Parathyroid adenoma (tissue), 2 donors: ENCODE data around the gene PARP12.

Experiments
- H2AFZ ChIP-seq: fragments of 300-600 bp; sonication (generic); one replicate; pipeline ENCODE4 v1.7.0; 2017; ENCODE audit warnings: antibody characterized with exemption, mild to moderate bottlenecking
- H3K27ac ChIP-seq: fragments of 300-600 bp; sonication (generic); one replicate; pipeline ENCODE4 v1.7.0; 2017
- H3K27me3 ChIP-seq: fragments of 300-600 bp; sonication (generic); one replicate; pipeline ENCODE4 v1.7.0; 2017; ENCODE audit warnings: low read length; ENCODE audit not compliant: control insufficient read depth, insufficient read depth
- H3K36me3 ChIP-seq: fragments of 300-600 bp; sonication (generic); one replicate; pipeline ENCODE4 v1.7.0; 2017; ENCODE audit warnings: low read length; ENCODE audit not compliant: control insufficient read depth, insufficient read depth
- H3K4me1 ChIP-seq: fragments of 300-600 bp; sonication (generic); one replicate; pipeline ENCODE4 v1.7.0; 2017; ENCODE audit warnings: control low read depth
- H3K4me2 ChIP-seq: fragments of 300-600 bp; sonication (generic); one replicate; pipeline ENCODE4 v1.7.0; 2017; ENCODE audit warnings: low read length
- H3K4me3 ChIP-seq: fragments of 300-600 bp; sonication (generic); one replicate; pipeline ENCODE4 v1.7.0; 2017; ENCODE audit warnings: low read depth, low read length
- H3K79me2 ChIP-seq: fragments of 300-600 bp; sonication (generic); one replicate; pipeline ENCODE4 v1.7.0; 2017; ENCODE audit warnings: control low read depth
- H3K9ac ChIP-seq: fragments of 300-600 bp; sonication (generic); one replicate; pipeline ENCODE4 v1.7.0; 2017; ENCODE audit warnings: mild to moderate bottlenecking
- H3K9me3 ChIP-seq: fragments of 300-600 bp; sonication (generic); one replicate; pipeline ENCODE4 v1.7.0; 2017; ENCODE audit warnings: low read length; ENCODE audit not compliant: control insufficient read depth
- TF ChIP-seq, protein P1 (sequence below): fragments of 300-600 bp; sonication (generic); IDR thresholded peaks from one replicate; pipeline ENCODE4 v1.7.0; 2017; ENCODE audit warnings: antibody characterized with exemption, mild to moderate bottlenecking
- donor health status: primary hyperparathyroidism.

PARP12 gene

DNA sequence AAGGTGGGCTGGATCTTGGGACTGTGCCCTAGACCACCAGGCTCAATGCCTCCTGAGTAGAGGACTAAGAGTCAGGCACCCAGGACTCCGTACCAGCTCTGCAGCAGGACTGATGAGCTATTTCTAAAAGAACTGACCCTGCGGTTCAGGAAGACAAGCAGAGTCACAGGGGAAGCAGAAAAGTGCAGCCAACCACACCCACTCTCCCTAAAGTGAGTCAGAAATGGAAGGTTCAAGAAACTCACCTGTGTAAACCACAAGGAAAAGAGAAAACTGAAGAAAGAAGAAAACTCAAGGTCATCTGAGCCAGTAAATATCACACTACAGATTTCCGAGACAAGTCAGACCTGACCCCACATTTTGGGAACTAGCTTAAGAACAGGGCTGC, 2.5 kb downstream of the PARP12 start:
- Histone ChIP-seq H3K79me2 (no peaks in the 10 kb centered on the region), H3K4me1 (peaks cover 17% of the 10 kb centered on the region), H3K36me3 (no peaks in the 10 kb centered on the region), H3K9me3 (no peaks in the 10 kb centered on the region), H3K27ac (peak overlapping the region; percentile 65), H3K4me2 (peak overlapping the region; percentile 29), H2AFZ (no peak overlapping the region), H3K4me3 (no peak overlapping the region), H3K9ac (no peak overlapping the region), H3K27me3 (no peaks in the 10 kb centered on the region)
- TF ChIP-seq, protein P1, sequence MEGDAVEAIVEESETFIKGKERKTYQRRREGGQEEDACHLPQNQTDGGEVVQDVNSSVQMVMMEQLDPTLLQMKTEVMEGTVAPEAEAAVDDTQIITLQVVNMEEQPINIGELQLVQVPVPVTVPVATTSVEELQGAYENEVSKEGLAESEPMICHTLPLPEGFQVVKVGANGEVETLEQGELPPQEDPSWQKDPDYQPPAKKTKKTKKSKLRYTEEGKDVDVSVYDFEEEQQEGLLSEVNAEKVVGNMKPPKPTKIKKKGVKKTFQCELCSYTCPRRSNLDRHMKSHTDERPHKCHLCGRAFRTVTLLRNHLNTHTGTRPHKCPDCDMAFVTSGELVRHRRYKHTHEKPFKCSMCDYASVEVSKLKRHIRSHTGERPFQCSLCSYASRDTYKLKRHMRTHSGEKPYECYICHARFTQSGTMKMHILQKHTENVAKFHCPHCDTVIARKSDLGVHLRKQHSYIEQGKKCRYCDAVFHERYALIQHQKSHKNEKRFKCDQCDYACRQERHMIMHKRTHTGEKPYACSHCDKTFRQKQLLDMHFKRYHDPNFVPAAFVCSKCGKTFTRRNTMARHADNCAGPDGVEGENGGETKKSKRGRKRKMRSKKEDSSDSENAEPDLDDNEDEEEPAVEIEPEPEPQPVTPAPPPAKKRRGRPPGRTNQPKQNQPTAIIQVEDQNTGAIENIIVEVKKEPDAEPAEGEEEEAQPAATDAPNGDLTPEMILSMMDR, result no peak

- TF ChIP-seq, protein P1, result no peak
- Histone ChIP-seq H3K4me1 (peaks cover 17% of the 10 kb centered on the region), H3K4me3 (peak overlapping the region; percentile 28)
These were observed 3.2 kb downstream of the PARP12 start for GRCh38 chr7:140059273-140060242.

DNA sequence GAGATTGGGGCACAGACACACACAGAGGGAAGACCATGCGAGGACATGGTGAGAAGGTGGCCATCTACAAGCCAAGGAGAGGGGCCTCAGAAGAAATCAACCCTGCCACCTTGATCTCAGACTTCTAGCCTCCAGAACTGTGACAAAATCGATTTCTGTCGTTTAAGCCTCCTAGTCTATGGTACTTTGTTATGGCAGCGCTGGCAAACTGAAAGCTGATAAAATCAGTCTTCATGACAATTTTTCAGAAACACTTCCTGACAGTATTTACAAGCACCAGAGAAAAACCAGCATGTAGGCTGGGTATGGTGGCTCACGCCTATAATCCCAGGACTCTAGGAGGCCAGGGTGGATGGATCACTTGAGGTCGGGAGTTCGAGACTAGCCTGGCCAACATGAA, 4.2 kb downstream of the PARP12 start:
- no peaks in the 10 kb centered on the region for H3K9me3 ChIP-seq
- no peaks in the 10 kb centered on the region for H3K27me3 ChIP-seq
- no peak overlapping the region for H2AFZ ChIP-seq
- no peaks in the 10 kb centered on the region for H3K79me2 ChIP-seq
- H3K4me1 ChIP-seq, result peaks cover 17% of the 10 kb centered on the region
- no peaks in the 10 kb centered on the region for H3K36me3 ChIP-seq
- H3K9ac ChIP-seq, result no peak overlapping the region
- H3K4me3 ChIP-seq, result no peak overlapping the region
- TF ChIP-seq, protein P1, result no peak
- H3K27ac ChIP-seq, result no peak overlapping the region
- no peak overlapping the region for H3K4me2 ChIP-seq

More at GRCh38 chr7:140059273-140060242, 3.2 kb downstream of the PARP12 start:
- Histone ChIP-seq H3K36me3 (no peaks in the 10 kb centered on the region), H3K79me2 (no peaks in the 10 kb centered on the region), H3K27me3 (no peaks in the 10 kb centered on the region), H2AFZ (peak overlapping the region; percentile 34), H3K9ac (no peak overlapping the region), H3K27ac (peak overlapping the region; percentile 65), H3K4me2 (peak overlapping the region; percentile 29), H3K9me3 (no peaks in the 10 kb centered on the region)

GRCh38 chr7:140057143-140057535, 5.6 kb downstream of the PARP12 start:
- Histone ChIP-seq H2AFZ (no peak overlapping the region), H3K9ac (no peak overlapping the region), H3K36me3 (no peaks in the 10 kb centered on the region), H3K9me3 (no peaks in the 10 kb centered on the region), H3K79me2 (no peaks in the 10 kb centered on the region), H3K4me3 (no peak overlapping the region), H3K4me1 (peaks cover 17% of the 10 kb centered on the region), H3K27ac (no peak overlapping the region), H3K27me3 (no peaks in the 10 kb centered on the region), H3K4me2 (no peak overlapping the region)
- TF ChIP-seq, protein P1, result no peak
